B cell (primary cell): ENCODE data around the gene EFNA2. TPM values are rescaled to one million over a fixed set of nuclear protein-coding genes. Genes with fewer than 3 reads are reported as not detected.
A peak's percentile ranks its signal among the peaks of the same experiment; 100 is the strongest.

Experiments used
- ATAC-seq: fragments of 200-7000 bp; cut with Tn5 transposase; one replicate; pipeline ENCODE4 v1.10.0; 2021; ENCODE audit warnings: low read depth, mild to moderate bottlenecking, moderate number of reproducible peaks, moderate library complexity
- CTCF ChIA-PET: fragments of 350-600 bp; sonication (Branson Sonifier 250); formaldehyde crosslinking; loops from one replicate; lab custom pipeline; 2021; ENCODE audit warnings: antibody characterized with exemption, inconsistent platforms; lab: Charles Lee
- POLR2A ChIA-PET: fragments of 350-600 bp; sonication (Branson Sonifier 250); formaldehyde crosslinking; loops from one replicate; lab custom pipeline; 2021; ENCODE audit warnings: antibody characterized with exemption; lab: Charles Lee
- DNase-seq: peaks from one replicate; pipeline ENCODE4 v3.0.0; 2013
- H2AFZ ChIP-seq: 2 replicates; pipeline ENCODE4 v1.6.1; 2012; ENCODE audit warnings: mild to moderate bottlenecking, low read depth, low read length; ENCODE audit not compliant: insufficient read depth, poor library complexity, severe bottlenecking
- H3K27ac ChIP-seq, 2 donors: 1 replicate in 1 of 2; 2 replicates in 1 of 2; pipeline ENCODE4 v1.5.1; 2012 to 2013; ENCODE audit warnings: low read length in 2 of 2, mild to moderate bottlenecking in 2 of 2, moderate library complexity in 1 of 2
- H3K27me3 ChIP-seq, 4 experiments: fragments of 200-600 bp in 1 of 4; sonication (generic) in 1 of 4; replicated peaks in 1 of 4; 1 replicate in 2 of 4; 2 replicates in 2 of 4; pipeline versions ENCODE4 v1.6.1 to v1.7.0; 2013 to 2016; ENCODE audit warnings: low read length in 3 of 4, mild to moderate bottlenecking in 2 of 4, mixed read lengths in 1 of 4, moderate library complexity in 1 of 4; ENCODE audit not compliant: insufficient read depth in 4 of 4, control insufficient read depth in 3 of 4; ENCODE audit errors: control extremely low read depth in 1 of 4
- H3K36me3 ChIP-seq, 2 experiments: replicated peaks in 1 of 2; 1 replicate in 1 of 2; 2 replicates in 1 of 2; pipeline versions ENCODE4 v1.6.1 to v1.7.1; 2013; ENCODE audit warnings: low read length in 1 of 2; ENCODE audit not compliant: insufficient read depth in 2 of 2, control insufficient read depth in 1 of 2; ENCODE audit errors: control extremely low read depth in 1 of 2, extremely low read depth in 1 of 2
- H3K4me1 ChIP-seq, 2 donors: fragments of 200-600 bp in 1 of 2; sonication (generic) in 1 of 2; 1 replicate in 1 of 2; 2 replicates in 1 of 2; pipeline versions ENCODE4 v1.5.1 to v1.6.1; 2013 to 2017; ENCODE audit warnings: low read length in 2 of 2; ENCODE audit not compliant: control insufficient read depth in 2 of 2, insufficient read depth in 2 of 2
- H3K4me2 ChIP-seq: replicated peaks from 2 replicates; pipeline ENCODE3; 2012; ENCODE audit warnings: mild to moderate bottlenecking, low read depth, low read length; ENCODE audit not compliant: poor library complexity, severe bottlenecking
- H3K4me3 ChIP-seq, 5 experiments: fragments of 200-600 bp in 1 of 5; sonication (generic) in 1 of 5; 1 replicate in 3 of 5; 2 replicates in 2 of 5; pipeline versions ENCODE4 v1.5.1 to v1.7.0; 2011 to 2016; ENCODE audit warnings: low read length in 4 of 5, mild to moderate bottlenecking in 4 of 5, low read depth in 2 of 5, control low read depth in 1 of 5, moderate library complexity in 1 of 5; ENCODE audit not compliant: insufficient read depth in 1 of 5; ENCODE audit errors: control extremely low read depth in 1 of 5, extremely low read depth in 1 of 5
- H3K79me2 ChIP-seq: fragments of 200-600 bp; sonication (generic); one replicate; pipeline ENCODE4 v1.6.0; 2016; ENCODE audit warnings: low read length; ENCODE audit not compliant: control insufficient read depth, insufficient read depth
- H3K9ac ChIP-seq: fragments of 200-600 bp; sonication (generic); 2 replicates; pipeline ENCODE4 v1.6.1; 2017; ENCODE audit warnings: mild to moderate bottlenecking, low read length, moderate library complexity
- H3K9me3 ChIP-seq, 3 donors: one replicate each; pipeline versions ENCODE4 v1.6.1 to v1.7.1; 2013; ENCODE audit warnings: low read length in 2 of 3; ENCODE audit not compliant: control insufficient read depth in 2 of 3, insufficient read depth in 1 of 3; ENCODE audit errors: control extremely low read depth in 1 of 3
- H4K20me1 ChIP-seq: 2 replicates; pipeline ENCODE4 v1.6.0; 2012; ENCODE audit warnings: mild to moderate bottlenecking, low read length; ENCODE audit not compliant: insufficient read depth, control insufficient read depth, poor library complexity, severe bottlenecking
- H3K27ac Mint-ChIP-seq: one replicate; pipeline ENCODE4 v1.8.0; 2021; ENCODE audit warnings: mixed read lengths
- H3K27me3 Mint-ChIP-seq: one replicate; pipeline ENCODE4 v1.8.0; 2021; ENCODE audit warnings: mixed read lengths
- H3K4me1 Mint-ChIP-seq: one replicate; pipeline ENCODE4 v1.8.0; 2021; ENCODE audit warnings: mixed read lengths
- H3K4me3 Mint-ChIP-seq: one replicate; pipeline ENCODE4 v1.8.0; 2021; ENCODE audit warnings: mixed read lengths
- H3K9me3 Mint-ChIP-seq: one replicate; pipeline ENCODE4 v1.8.0; 2022; ENCODE audit warnings: mixed read lengths; ENCODE audit not compliant: insufficient read depth
- EZH2 ChIP-seq: IDR thresholded peaks from 2 replicates; pipeline ENCODE4 v1.6.1; 2012; ENCODE audit warnings: borderline replicate concordance, low read depth, mild to moderate bottlenecking, moderate library complexity, low read length; ENCODE audit not compliant: insufficient read depth, poor library complexity, severe bottlenecking
- WGBS: methylation state at CpG from one replicate; pipeline ENCODE4 v1.1.5; 2013; ENCODE audit warnings: missing lambda C conversion rate; ENCODE audit not compliant: insufficient coverage; 5-methylcytosine and 5-hydroxymethylcytosine counted together
- intact Hi-C: fragments of 100-400 bp; cut with micrococcal nuclease; formaldehyde crosslinking; loops from one replicate; pipeline ENCODE4 v1.10.0; 2022
- polyA plus RNA-seq: library from polyadenylated mRNA; depleted of rRNA; stranded (reverse); fragments of >200 nt; gene quantifications from 2 replicates; pipeline ENCODE4 v1.2.3, GENCODE V29; 2012
- total RNA-seq, 2 donors: library from RNA; stranded (reverse); fragments of 120-200 nt in 1 of 2; gene quantifications; 1 replicate in 1 of 2; 2 replicates in 1 of 2; pipeline versions ENCODE4 v1.2.3 to v1.2.4, GENCODE V29; 2013 to 2022
- TF ChIP-seq, protein P1 (sequence below): fragments of 200-600 bp; IDR thresholded peaks from one replicate; pipeline ENCODE4 v1.8.0; 2022; ENCODE audit warnings: antibody characterized with exemption, mild to moderate bottlenecking

The EFNA2 gene
- total and polyA plus RNA-seq, 2 donors (not counting 1 experiment from before 2014, with no cell fraction given) = not detected

DNA sequence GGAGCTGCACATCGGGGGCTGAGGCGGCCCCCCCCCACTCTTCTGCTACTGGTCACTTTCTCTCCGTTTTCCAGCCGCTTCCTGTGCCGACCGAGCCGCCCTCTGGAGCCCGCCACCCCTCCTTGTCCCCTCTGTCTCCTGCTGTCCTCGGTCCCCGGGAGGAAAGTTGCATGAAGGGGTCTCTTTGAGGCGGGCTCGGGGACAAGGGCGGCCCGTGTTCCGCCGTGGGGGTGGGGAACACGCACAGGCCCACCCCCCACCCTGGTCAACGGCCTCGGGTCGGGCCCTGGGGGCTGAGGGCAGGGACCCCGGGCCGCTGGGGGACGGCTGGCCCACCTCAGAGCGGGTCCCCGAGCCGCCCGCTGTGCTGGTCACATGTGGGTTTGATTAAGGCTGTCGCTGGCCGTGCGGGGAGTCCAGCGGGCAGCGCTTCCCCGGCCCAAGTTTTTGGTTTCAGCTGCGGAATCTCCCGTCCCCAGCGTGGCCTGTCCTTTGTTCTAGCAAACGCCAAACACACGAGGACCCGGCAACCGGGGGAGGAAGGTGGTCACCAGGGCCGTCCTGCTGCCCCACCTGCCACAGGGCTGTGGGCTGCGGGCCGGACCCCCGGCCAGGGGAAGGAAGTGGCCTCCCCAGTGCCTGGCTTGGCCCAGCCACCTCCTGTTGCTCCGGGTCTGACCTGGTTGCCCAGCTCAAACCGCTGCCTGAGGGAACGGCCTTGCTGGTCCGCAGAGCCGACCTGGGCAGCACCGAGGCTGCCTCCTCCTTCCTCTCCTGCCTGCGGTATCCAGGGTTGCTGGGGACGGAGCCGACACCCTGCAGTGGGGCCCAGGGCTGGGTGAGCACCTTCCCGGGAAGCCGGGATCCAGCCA is 1.9 kb downstream of the EFNA2 start:
- H3K27me3 ChIP-seq = peaks cover 0 to 78% (median 25%) of the 10 kb centered on the region in 4 experiments
- Mint-ChIP-seq H3K4me1 (peaks cover 23% of the 10 kb centered on the region), H3K9me3 (no peaks in the 10 kb centered on the region)

DNA sequence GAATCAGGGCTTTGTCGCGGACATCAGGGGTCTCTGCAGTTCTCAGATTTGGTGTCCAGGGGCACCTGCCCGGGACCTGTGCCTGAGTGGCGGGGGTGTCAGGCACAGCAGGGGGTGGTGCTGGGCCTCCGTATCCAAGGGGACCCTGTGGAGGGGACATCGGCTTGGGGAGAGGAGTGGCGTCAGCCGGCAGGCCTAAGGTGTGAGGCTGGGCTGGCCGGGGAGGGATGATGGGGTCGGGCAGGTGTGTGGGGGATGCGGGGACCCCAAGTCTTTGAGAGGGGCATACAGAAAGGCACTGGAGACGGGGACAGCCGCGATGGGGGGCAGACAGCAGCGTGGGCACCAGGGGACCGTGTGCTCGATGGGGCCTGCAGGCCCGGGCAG is 2.5 kb downstream of the EFNA2 start:
- ChIA-PET CTCF (no interaction called here), POLR2A (no interaction called here)
- Histone ChIP-seq H2AFZ (no peak overlapping the region), H3K9me3 (peaks cover 0 to 6% (median 0%) of the 10 kb centered on the region in 3 donors), H3K36me3 (no peaks in the 10 kb centered on the region), H3K4me3 (no peak overlapping the region), H3K9ac (no peak overlapping the region), H3K27ac (no peak overlapping the region), H3K4me2 (no peak overlapping the region), H4K20me1 (no peaks in the 10 kb centered on the region), H3K79me2 (no peaks in the 10 kb centered on the region), H3K27me3 (peaks cover 0 to 83% (median 26%) of the 10 kb centered on the region in 4 experiments), H3K4me1 (peaks cover 13 to 24% of the 10 kb centered on the region in 2 donors)
- peaks cover 31% of the 10 kb centered on the region for H3K27me3 Mint-ChIP-seq
- no peaks in the 10 kb centered on the region for H3K9me3 Mint-ChIP-seq
- TF ChIP-seq EZH2 = no peak
- TF ChIP-seq, protein P1, sequence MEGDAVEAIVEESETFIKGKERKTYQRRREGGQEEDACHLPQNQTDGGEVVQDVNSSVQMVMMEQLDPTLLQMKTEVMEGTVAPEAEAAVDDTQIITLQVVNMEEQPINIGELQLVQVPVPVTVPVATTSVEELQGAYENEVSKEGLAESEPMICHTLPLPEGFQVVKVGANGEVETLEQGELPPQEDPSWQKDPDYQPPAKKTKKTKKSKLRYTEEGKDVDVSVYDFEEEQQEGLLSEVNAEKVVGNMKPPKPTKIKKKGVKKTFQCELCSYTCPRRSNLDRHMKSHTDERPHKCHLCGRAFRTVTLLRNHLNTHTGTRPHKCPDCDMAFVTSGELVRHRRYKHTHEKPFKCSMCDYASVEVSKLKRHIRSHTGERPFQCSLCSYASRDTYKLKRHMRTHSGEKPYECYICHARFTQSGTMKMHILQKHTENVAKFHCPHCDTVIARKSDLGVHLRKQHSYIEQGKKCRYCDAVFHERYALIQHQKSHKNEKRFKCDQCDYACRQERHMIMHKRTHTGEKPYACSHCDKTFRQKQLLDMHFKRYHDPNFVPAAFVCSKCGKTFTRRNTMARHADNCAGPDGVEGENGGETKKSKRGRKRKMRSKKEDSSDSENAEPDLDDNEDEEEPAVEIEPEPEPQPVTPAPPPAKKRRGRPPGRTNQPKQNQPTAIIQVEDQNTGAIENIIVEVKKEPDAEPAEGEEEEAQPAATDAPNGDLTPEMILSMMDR = no peak
- intact Hi-C loops = no loop called here
- 85% methylated on average over 18 of the region's 18 CpGs for WGBS
- ATAC-seq (no peak), DNase-seq (no peak)
- H3K4me3 Mint-ChIP-seq = no peak overlapping the region
- H3K4me1 Mint-ChIP-seq = peaks cover 23% of the 10 kb centered on the region
- no peak overlapping the region for H3K27ac Mint-ChIP-seq

More for the DNA sequence above, 1.9 kb downstream of the EFNA2 start:
- DNase-seq (peak; percentile 21), ATAC-seq (no peak)
- Histone ChIP-seq H3K9me3 (peaks cover 0 to 8% (median 0%) of the 10 kb centered on the region in 3 donors), H3K79me2 (no peaks in the 10 kb centered on the region), H3K27ac (no peak overlapping the region), H3K4me1 (peaks cover 13 to 24% of the 10 kb centered on the region in 2 donors), H4K20me1 (no peaks in the 10 kb centered on the region), H3K36me3 (no peaks in the 10 kb centered on the region), H2AFZ (no peak overlapping the region), H3K4me3 (no peak overlapping the region), H3K4me2 (no peak overlapping the region), H3K9ac (no peak overlapping the region)
- Mint-ChIP-seq H3K27ac (no peak overlapping the region), H3K4me3 (no peak overlapping the region), H3K27me3 (peaks cover 29% of the 10 kb centered on the region)
- ChIA-PET CTCF (no interaction called here), POLR2A (no interaction called here)
- 31% methylated on average over 54 of the region's 55 CpGs for WGBS
- TF ChIP-seq, protein P1 = no peak
- intact Hi-C loops = no loop called here
